ENCODE measurements around the gene ADAMTS7. TPM values are rescaled to one million over a fixed set of nuclear protein-coding genes. Genes with fewer than 3 reads are reported as not detected.

ADAMTS7 gene
- total and polyA plus RNA-seq, 2 donors (not counting 3 experiments of a cell fraction or from before 2014, with no cell fraction given): 49.6 to 64.7 TPM

GRCh38 chr15:78837543-78837942 is 26.3 kb upstream of the ADAMTS7 start:
- Histone ChIP-seq H3K9me3 (replicated peaks; ENCODE audit: control insufficient read depth, insufficient read depth, low read length) (no peaks in the 10 kb centered on the region), H3K9ac (replicated peaks; ENCODE audit: extremely low read depth, insufficient read depth, low read length) (no peak overlapping the region), H3K4me1 (ENCODE audit: control insufficient read depth, extremely low read depth, insufficient read depth, low read length) (no peaks in the 10 kb centered on the region), H3K36me3 (ENCODE audit: control insufficient read depth in 2 of 2, extremely low read depth in 1 of 2, insufficient read depth in 2 of 2, low read length in 2 of 2) (no peaks in the 10 kb centered on the region), H2AFZ (ENCODE audit: low read depth, low read length) (no peak overlapping the region), H3K4me2 (ENCODE audit: insufficient read depth, low read length) (no peak overlapping the region), H3K79me2 (ENCODE audit: control insufficient read depth, insufficient read depth, low read length) (no peaks in the 10 kb centered on the region), H4K20me1 (replicated peaks; ENCODE audit: control insufficient read depth, extremely low read depth, insufficient read depth, low read length) (no peaks in the 10 kb centered on the region), H3K27ac (ENCODE audit: insufficient read depth, low read depth, low read length) (no peak overlapping the region), H3K9me1 (replicated peaks; ENCODE audit: control insufficient read depth, extremely low read depth, insufficient read depth, low read length) (no peaks in the 10 kb centered on the region), H3K27me3 (ENCODE audit: control insufficient read depth in 2 of 2, insufficient read depth in 2 of 2, low read length in 2 of 2) (peaks cover 4 to 6% of the 10 kb centered on the region in 2 experiments), H3K4me3 (replicated peaks in 1 of 3; ENCODE audit: insufficient read depth in 1 of 3, low read depth in 1 of 3, low read length in 3 of 3) (no peak overlapping the region)
- no peak for DNase-seq (ENCODE audit: low read depth, low spot score)
- intact Hi-C loops (cut with micrococcal nuclease): no loop called here
- TF ChIP-seq MAX (IDR thresholded peaks at IDR 0.05; ENCODE audit: insufficient read depth, insufficient read length) (no peak), MYC (IDR thresholded peaks at IDR 0.05; ENCODE audit: low read depth, low read length) (no peak), POLR2A (IDR thresholded peaks at IDR 0.05; ENCODE audit: low read depth, low read length) (no peak), JUN (IDR thresholded peaks at IDR 0.05; ENCODE audit: borderline replicate concordance, insufficient read depth, insufficient read length, low read depth) (no peak), CTCF (IDR thresholded peaks at IDR 0.05; ENCODE audit: extremely low read depth in 1 of 2, insufficient read depth in 1 of 2, low read depth in 1 of 2, low read length in 2 of 2) (no peak), EZH2 (IDR thresholded peaks at IDR 0.05; ENCODE audit: borderline replicate concordance, low read depth, low read length, severe bottlenecking) (no peak), GATA2 (IDR thresholded peaks at IDR 0.05; ENCODE audit: insufficient read depth, insufficient read length, low read depth, low read length) (no peak), POLR2AphosphoS5 (IDR thresholded peaks at IDR 0.05; ENCODE audit: insufficient read depth, low read depth, low read length) (no peak), FOS (IDR thresholded peaks at IDR 0.05; ENCODE audit: borderline replicate concordance, insufficient read depth, low read length) (no peak)
- dilution Hi-C loops (cut with MboI; ENCODE audit: extremely low pct_ligation_motif_present, low sequenced_read_pairs): no loop called here
- CTCF ChIA-PET: interaction anchor here (1.1 kb wide), 1 partner anchor 28 kb away, joined by 3 read pairs; no protein-coding TSS in a partner anchor
- FAIRE-seq: no peak
- POLR2A ChIA-PET: no interaction called here
- BruUV-seq (replicated peaks): no TSS peak

All from endothelial cell of umbilical vein (primary cell).